ENCODE measurements around the gene GASK1A.
"Not testable (repeated sequence)": the region's sequence is repeated elsewhere in the genome, so short reads cannot be mapped to it uniquely, and the experiment has no call there.

Gene GASK1A

DNA sequence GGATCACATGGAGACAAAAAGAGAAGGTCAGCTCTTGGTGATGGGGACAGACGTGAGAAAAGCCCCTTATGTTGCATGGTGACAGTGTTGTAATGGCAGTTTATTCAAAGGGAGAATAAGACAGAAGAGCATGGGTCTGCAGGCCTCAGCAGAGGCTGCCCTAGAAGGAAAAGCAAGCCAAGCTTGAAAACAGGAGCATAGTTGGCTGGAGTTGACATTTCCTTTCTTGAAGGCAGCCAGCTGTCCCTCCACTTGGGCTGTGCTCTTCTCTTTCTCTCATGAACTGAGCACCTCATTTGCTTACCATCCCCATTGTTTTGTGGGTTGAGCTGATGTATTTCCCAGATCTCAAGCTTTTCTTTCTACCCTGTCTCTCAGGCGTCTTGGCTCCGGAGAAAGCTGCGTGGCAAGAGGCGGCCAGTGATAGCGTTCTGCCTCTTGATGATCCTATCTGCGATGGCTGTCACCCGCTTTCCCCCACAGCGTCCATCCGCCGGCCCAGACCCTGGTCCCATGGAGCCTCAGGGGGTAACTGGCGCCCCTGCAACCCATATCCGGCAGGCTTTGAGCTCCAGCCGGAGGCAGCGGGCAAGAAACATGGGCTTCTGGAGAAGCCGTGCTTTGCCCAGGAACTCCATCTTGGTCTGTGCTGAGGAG is 52.9 kb downstream of the GASK1A start:
- no peak for DNase-seq (ENCODE audit: low spot score)

DNA sequence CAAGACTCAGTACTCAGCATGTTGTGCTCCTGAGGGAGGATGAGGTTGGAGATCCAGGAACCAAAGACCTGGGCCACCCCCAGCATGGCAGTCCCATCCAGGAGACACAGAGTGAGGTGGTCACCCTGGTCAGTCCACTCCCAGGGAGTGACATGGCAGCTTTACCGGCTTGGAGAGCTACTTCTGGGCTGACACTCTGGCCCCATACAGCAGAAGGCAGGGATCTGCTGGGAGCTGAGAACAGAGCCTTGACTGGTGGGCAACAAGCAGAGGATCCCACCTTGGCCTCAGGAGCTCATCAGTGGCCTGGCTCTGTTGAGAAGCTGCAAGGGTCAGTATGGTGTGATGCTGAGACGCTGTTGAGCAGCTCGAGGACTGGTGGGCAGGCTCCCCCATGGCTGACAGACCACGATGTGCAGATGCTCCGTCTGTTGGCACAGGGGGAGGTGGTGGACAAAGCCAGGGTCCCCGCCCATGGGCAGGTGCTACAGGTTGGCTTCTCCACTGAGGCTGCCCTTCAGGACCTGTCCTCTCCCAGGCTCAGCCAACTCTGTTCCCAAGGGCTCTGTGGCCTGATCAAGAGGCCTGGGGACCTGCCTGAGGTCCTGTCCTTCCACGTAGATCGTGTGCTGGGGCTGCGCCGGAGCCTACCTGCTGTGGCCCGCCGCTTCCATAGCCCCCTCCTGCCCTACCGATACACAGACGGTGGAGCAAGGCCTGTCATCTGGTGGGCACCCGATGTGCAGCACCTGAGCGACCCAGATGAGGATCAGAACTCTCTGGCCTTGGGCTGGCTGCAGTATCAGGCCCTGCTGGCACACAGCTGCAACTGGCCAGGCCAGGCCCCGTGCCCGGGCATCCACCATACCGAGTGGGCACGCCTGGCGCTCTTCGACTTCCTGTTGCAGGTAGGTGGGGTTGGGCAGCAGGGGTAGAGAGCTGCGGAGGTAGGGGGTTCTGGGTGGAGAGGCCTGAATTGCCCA is 53.8 kb downstream of the GASK1A start:
- DNase-seq (ENCODE audit: low spot score): no peak

DNA sequence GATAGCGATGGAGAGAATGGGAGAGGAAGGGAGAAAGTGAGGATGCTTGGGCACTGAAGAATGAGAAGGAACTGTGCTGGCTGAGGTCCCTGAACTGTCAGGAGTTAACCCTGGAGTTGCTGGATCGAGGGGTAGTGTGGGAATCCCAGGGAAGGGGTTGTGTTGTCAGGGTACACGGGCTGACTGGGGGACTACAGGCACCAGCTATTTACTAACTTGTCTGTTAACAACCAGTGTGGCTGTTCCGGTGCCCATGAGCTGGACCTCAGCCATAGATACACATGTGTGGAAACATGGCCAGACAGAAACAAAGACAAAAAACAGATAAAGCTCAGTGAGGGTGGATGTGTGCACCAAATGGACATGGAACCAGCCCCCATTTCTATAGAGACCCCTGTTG is 55.1 kb downstream of the GASK1A start:
- DNase-seq (ENCODE audit: low spot score): no peak

DNA sequence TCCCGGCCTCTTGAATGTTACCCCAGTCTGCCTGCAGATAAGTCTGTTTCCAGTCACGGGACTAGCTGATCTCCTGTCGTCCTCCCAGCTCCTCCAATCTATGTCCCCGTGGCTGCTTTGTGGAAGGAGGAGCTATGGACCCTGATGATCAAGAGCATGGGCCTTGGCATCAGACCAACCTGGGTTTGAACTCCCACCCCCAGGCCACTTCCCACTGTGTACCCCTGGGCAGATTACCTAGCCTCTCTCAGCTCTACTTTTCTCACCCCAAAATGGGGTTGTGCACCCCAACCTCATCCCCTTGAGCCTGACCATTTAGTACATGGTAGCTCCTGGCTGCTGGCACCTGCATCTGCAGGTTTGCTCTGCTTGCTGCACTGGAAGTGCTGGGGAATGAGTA is 55.8 kb downstream of the GASK1A start:
- DNase-seq (ENCODE audit: low spot score): no peak

DNA sequence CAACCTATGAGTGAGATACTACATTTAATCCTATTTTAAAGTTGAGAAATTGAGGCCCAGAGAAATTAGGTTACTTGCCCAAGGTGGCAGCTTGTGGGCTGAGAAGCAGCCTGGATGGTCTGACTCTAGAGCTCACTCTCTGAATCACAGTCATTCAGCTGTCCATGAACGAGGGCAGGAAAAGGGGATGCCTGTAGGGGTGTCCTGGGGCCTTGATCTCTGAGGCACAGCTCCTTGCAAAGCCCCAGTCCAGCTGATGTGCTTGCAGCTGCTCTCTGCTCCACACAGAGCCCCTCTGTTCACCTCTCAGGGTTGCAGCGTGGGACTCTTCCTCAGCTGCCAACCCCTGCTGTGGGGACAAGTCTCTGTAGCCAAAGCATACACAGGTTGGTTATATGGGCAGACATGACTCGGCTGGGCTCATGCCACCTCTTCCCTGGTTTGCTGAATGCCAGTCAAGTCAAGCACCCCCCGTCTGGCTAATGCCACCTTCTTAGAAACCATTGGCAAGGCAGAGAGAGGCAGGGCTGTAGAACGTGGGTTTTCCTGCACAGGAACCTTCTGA is 56.8 kb downstream of the GASK1A start:
- DNase-seq (ENCODE audit: low spot score): no peak

DNA sequence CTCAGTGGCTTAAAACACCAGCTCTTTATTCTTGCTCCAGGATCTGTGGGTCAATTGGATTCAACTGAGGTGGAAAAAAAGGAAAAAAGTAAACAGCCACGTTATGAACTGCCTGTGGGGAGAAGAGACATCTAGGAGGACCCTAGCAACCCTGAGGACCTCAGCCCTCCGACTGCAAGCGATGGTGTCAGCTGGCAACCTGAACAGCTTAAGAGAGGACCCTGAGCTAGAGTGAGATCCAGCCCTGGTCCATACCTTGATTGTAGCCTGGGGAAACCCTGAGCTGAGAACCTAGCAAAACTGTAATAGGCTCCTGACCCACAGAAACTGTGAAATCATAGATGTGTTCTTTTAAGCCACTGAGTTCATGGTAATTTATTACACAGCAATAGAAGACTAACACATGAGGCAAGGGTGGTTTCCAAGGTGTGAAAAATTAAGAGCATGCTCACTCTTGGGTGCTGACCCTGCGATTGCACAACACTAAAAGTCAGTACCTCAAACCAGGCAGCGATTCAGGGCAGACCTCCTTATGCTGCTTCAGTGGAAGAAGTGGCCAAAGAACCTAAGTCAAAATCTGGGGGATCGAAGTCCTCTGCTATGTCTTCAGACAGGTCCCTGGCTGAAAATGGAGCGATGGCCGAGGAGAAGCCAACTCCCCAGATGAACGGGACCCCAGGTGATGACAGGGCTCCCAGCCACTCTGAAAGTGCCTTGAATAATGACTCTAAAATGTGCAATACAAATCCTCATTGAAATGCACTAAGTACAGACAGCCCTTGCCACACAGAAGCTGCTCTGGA is 57.7 kb downstream of the GASK1A start:
- no peak for DNase-seq (ENCODE audit: low spot score)

DNA sequence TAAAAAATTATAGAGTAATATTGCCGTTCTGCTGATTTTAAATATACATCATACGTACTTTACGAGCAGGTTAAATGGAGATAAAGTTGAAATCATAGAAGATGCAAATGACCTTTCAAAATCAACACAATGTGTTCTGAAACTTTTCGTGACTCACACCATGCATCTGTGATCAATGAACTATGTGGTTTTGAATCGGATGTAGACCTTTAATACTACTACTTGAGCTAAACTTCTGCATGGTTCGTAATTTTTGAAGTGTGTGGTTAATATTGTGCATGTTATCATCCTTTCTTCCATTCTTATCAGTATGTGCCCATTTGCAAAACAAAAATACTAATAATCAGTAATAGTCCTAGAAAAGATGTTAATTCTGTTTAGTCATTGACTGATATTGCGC is 58.9 kb downstream of the GASK1A start:
- no peak for DNase-seq (ENCODE audit: low spot score)

DNA sequence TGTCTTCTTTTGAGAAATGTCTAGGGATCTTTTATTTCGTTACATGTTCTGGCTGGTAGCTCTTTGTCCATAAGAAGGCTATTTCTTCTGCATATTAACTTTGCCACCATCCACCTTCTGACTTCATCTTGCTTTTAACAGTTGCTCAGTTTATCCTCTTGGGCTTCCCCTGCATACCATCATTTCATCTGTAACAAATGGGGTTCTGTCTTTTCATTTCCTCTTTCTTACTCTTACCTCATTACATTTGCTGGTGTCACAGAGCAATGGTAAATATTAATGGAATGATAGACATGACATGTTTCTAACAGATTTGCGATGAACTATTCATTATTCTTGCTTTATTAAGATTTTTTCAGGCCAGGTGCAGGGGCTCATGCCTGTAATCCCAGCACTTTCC is 62.4 kb downstream of the GASK1A start:
- DNase-seq (ENCODE audit: low spot score): no peak

DNA sequence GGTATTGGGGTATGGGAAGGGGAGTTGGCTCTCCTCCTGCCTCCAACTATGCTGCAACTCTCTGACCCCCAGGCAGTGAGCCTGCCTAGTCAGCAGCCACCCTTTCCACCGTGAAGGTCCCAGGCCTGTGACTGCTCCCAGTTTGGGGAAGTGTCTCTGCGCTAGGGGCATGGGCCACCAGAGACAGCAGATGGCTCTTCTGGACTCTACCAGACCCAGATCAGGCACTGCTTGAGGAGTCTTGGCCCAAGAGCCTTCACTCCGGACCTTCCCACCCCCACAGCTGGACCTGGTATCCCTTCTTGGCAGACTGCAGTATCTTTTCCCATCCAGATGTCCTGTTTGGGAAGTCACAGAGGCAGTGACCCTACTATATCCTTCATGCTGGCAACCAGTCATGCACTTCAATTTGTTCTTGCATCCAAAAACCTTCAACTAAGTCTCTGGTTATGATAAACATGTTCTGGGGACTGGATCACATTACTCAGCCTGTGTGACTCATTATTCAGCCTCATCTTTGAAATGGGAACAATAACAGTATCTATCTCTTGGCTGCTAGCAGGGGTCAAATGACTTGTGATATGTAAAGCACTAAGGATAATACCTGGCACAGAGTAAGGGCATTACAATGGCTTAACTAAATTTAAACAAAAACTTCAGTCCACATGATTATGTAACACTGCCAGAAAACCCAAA is 64.1 kb downstream of the GASK1A start:
- DNase-seq (ENCODE audit: low spot score): no peak

DNA sequence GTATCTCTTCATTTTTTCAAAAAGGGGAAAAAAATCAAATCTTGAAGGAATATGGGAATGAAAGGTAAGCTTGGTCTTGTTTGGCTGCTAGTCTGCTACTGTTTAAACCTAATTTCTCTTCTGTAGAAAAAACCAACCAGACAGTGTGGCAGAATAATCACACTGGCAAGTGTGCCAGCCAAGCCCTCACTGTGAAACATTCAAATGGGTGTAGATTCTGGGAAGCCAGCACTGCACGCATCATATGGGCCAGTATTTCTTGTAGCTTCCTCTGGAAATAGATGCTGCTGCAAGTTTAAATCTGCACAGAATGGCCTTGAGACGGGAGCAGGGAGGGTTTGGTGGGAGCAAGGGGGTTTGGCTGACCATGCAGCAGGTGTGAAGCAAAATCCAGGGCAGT is 64.7 kb downstream of the GASK1A start:
- no peak for DNase-seq (ENCODE audit: low spot score)

DNA sequence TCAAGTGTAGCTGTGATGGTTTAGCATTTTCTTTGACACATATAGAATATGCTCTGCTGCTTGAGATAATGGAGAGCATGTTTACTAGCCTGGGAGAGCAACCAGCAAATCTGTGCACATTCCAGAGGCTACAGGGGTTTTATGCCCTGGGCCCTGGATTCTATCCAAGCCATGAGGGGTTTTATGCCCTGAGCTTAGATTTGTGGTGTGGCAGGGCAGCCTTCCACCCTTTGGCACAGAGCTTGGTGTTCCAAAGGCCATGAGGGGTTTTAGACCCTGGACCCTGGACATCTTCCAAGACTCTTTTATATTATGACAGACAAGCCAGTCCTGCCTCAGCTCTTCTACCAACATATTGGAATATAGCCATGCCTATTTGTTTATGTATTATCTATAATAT is 66.0 kb downstream of the GASK1A start:
- DNase-seq (ENCODE audit: low spot score): not testable (repeated sequence)

DNA sequence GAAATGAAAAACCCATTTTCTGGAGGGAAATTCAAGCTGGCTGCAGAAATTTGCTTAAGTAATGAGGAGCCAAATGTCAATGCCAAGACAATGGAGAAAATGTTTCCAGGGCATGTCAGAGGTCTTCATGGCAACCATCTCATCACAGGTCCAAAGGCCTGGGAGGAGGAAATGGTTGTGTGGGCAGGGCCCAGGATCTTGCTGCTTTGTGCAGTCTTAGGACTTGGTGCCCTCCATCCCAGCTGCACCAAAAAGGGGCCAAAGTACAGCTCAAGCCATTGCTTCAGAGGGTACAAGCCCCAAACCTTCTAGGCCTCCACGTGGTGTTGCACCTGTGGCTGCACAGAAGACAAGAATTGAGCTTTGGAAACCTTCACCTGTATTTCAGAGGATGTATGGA is 67.5 kb downstream of the GASK1A start:
- DNase-seq (ENCODE audit: low spot score): no peak

DNA sequence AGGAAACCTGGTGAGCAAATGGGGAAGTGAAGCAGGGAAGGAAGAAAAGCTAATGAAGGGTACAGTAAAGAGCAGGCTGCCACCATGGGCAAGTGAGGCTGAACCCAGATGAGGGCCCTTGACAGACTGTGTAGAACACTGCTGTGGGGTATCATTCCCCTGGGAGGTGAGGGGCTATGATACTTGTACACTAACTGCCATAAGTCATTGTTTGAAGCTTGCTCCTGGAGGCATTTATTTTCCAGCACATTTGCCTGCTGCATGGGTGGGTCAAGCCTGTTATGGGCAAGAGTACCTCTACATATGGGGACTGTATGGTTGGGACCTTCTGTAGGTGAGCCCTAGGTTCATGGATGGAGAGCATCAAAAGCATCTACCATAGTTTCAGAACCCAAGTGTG is 69.4 kb downstream of the GASK1A start:
- DNase-seq (ENCODE audit: low spot score): no peak

DNA sequence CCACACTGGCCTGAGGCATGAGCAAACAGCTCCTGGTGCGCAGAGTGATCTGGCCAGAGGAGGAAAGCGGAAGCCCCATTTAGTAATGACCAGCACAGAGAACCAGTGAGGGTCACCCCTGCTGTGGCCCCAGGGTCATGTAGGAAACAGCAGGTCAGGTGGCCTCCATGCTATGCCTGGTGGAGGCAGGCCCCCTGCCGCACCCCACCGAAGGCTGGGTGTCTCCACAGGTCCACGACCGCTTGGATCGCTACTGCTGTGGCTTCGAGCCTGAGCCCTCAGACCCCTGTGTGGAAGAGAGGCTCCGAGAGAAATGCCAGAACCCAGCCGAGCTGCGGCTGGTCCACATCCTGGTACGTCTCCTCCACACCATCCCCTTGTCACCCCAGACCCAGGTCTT is 74.2 kb downstream of the GASK1A start:
- DNase-seq (ENCODE audit: low spot score): no peak

DNA sequence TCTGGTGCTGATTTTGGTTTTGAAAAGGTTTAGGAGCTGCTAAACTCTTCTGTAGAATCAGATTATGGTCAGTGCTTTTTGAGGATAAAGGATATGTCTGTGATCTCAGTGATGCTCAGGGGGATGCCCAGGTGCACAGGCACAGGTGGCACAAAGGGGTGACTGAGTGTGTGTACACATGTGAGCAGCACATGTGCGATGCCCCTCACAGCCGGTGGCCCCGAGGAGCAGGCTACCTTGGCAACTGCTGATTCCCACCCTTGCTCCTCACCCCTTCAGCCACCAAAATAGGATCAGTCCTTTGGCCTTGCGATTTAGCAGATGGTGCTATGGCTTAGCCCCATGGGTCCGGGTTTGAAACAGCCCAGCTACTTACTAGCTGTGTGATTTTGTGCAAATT is 75.6 kb downstream of the GASK1A start:
- no peak for DNase-seq (ENCODE audit: low spot score)

DNA sequence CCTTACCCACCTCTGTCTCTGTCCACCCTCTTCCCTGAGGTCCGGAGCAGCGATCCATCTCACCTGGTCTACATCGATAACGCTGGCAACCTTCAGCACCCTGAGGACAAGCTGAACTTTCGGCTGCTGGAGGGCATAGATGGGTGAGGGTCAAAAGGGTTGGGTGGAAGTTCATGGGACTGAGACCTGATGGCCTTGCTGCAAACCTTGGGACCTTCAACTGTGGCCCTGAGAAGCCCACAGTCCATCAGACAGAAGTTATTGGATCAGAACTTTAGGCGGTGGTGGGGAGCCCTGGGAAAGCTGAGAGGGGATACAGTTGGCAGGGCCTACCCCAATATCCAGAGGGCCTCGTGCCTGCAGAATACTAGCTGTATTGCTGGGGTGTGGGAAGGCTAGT is 76.3 kb downstream of the GASK1A start:
- DNase-seq (ENCODE audit: low spot score): no peak

DNA sequence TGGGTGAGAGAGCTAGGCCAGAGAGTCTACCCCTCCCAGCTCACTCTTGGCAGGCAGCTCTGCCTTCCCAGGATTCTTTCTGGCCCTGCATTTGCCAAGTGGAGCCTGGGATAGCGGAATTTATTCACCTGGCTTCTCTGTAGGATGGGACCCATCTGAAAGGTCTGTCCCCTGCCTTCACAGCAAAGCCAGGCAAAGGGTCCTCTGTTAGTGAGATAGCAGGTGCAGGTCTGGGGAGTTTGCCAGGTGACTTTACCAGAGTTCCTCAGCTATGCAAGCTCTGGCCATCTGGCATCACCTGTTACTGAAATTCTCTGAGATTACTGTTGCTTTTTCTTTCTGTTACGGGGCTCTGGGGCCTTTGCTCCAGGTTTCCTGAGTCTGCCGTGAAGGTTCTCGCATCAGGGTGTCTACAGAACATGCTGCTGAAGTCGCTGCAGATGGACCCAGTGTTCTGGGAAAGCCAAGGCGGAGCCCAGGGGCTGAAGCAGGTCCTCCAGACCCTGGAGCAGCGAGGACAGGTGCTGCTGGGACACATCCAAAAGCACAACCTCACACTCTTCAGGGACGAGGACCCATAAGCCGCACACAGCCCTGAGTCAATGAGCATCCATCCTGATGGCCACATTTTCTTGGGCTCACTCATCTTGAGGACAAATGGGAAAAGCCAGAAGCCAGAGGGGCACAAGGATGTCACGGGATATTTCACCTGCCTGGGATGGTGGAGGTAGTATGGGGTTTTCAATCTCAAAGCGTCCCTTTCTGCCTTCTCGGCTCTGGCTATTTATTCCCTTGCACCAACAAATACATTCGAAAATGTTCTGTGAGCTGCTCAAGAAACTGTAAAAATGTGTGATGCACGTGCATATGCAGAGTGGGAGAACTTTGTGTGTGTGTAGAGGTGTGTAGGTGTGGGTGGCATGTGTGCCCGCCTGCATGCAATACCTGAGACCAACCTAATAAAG is 77.0 kb downstream of the GASK1A start:
- no peak for DNase-seq (ENCODE audit: low spot score)

DNA sequence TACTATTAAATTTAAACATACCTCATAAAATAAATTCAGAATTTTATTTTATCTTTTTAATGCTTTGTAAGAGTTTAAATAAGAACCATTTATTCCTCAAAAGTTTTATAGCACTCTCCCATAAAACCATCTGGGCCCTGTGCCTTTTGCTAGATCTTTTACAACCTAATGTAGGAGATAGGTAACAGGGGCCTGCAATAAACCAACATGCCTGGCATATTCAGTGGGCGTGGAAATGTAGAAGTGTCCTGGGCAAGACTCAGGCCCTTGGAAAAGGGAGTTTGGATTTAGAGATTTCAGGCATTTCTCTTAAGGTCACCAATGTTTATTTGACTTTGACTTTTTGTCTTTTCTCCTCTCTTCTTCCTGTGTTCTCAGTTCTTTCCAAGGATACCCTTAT is 80.3 kb downstream of the GASK1A start:
- no peak for DNase-seq (ENCODE audit: low spot score)

DNA sequence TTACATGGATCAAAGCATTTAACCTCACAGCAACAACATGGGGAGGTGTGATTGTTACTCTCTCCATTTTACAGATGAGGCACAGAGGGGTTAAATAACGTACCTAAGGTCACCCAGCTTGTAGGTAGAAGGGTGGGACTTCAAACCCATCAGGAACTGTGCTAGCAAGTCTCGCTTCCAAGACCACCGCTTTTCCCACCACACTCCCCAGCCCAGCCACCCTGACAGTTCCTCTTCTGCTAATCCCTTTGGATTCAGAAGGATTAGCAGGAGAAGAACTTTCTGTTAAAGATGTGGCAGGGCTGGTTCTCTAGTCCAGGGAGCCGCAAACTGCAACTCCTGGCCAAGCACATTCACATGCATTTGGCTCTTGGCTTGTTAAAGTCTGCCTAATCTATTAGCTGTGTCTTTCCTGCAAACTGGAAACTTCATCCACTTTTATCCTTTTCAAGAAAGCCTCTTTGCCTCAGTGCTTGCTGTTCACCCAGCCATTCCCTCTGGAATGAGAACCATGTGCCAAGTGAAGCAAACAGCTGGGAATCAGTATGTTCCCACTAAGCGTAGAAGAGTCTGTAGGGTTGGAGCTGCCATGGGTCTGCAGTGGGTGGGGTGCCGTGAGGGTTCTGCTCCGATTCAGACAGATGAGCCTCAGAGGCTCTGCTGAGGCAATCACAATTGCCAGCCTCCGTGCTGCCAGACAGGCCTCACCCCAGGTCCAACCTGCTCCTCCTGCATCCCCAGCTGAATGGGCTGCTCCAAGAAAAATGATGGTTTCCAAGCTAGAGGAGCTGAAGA is 82.2 kb downstream of the GASK1A start:
- no peak for DNase-seq (ENCODE audit: low spot score)

All from D341Med (cell line).